K562 (cell line): ENCODE results near the gene ZNF454. TPM values are rescaled to one million over a fixed set of nuclear protein-coding genes. Genes with fewer than 3 reads are reported as not detected.

Source experiments
- ATAC-seq: fragments of 200-7000 bp; cut with Tn5 transposase; 3 replicates; pipeline ENCODE4 v1.9.1; 2020; ENCODE audit warnings: moderate library complexity
- BruUV-seq: library from RNA; stranded (reverse); fragments of 400-500 nt; replicated peaks from 2 replicates; lab custom pipeline; 2021; lab: Mats Ljungman, UMichigan
- CTCF ChIA-PET: fragments of 300-600 bp; formaldehyde crosslinking; extraction: SDS; loops from one replicate; lab custom pipeline; 2021; ENCODE audit warnings: low intra/inter-chr PET ratio; lab: Yijun Ruan, JAX
- POLR2A ChIA-PET: fragments of 300-600, 350-650 bp; sonication (Branson Sonifier 250); formaldehyde crosslinking; extraction: SDS; loops from one replicate; lab custom pipeline; 2021; ENCODE audit warnings: antibody characterized with exemption, inconsistent platforms; lab: Yijun Ruan, JAX
- DNase-seq, 4 experiments: peaks; one replicate each; pipeline versions ENCODE4 v3.0.0 to v3.0.0-alpha.2; 2011 to 2018; ENCODE audit warnings: low spot score in 3 of 4, mixed read lengths in 3 of 4; ENCODE audit errors: extremely low read depth in 1 of 4
- FAIRE-seq: peaks from 2 replicates; lab custom pipeline; 2011; peaks lifted over from hg19 to GRCh38; lab: Jason Lieb, UNC
- H2AFZ ChIP-seq: 2 replicates; pipeline ENCODE4 v1.6.0; 2011; ENCODE audit warnings: low read depth, low read length, control low read depth, inconsistent platforms
- H3K27ac ChIP-seq: fragments of 200-600 bp; 3 replicates; pipeline ENCODE4 v1.8.0; 2011; ENCODE audit warnings: low read depth, mild to moderate bottlenecking, control low read depth, inconsistent platforms, low read length, moderate library complexity, mixed read lengths; ENCODE audit errors: extremely low read depth
- H3K27me3 ChIP-seq, 2 experiments: fragments of 300-600 bp in 1 of 2; 2 replicates in 1 of 2; 3 replicates in 1 of 2; pipeline versions ENCODE4 v1.6.0 to v1.8.0; 2011; ENCODE audit warnings: inconsistent platforms in 2 of 2, low read length in 2 of 2, mild to moderate bottlenecking in 1 of 2, mixed read lengths in 1 of 2, moderate library complexity in 1 of 2; ENCODE audit not compliant: control insufficient read depth in 2 of 2, insufficient read depth in 2 of 2
- H3K36me3 ChIP-seq: fragments of 300-600 bp; 3 replicates; pipeline ENCODE4 v1.8.0; 2011; ENCODE audit warnings: mild to moderate bottlenecking, low read length, inconsistent platforms; ENCODE audit not compliant: control insufficient read depth, insufficient read depth
- H3K4me1 ChIP-seq, 2 experiments: fragments of 200-600 bp in 1 of 2; replicated peaks in 1 of 2; 2 replicates in 1 of 2; 3 replicates in 1 of 2; pipeline versions ENCODE4 v1.5.1 to v1.8.0; 2011; ENCODE audit warnings: inconsistent platforms in 2 of 2, low read length in 2 of 2, mild to moderate bottlenecking in 1 of 2, mixed read lengths in 1 of 2, moderate library complexity in 1 of 2; ENCODE audit not compliant: control insufficient read depth in 2 of 2, insufficient read depth in 2 of 2
- H3K4me2 ChIP-seq: 2 replicates; pipeline ENCODE4 v1.6.1; 2011; ENCODE audit warnings: low read length, control low read depth, inconsistent platforms, mixed read lengths; ENCODE audit not compliant: insufficient read depth
- H3K4me3 ChIP-seq: fragments of 200-600 bp; sonication (generic), shearing (Covaris generic); 2 replicates; pipeline ENCODE4 v1.5.1; 2016; ENCODE audit warnings: control low read depth, inconsistent platforms
- H3K79me2 ChIP-seq: fragments of 200-600 bp; 3 replicates; pipeline ENCODE4 v1.8.0; 2011; ENCODE audit warnings: low read length, inconsistent platforms; ENCODE audit not compliant: control insufficient read depth, insufficient read depth
- H3K9ac ChIP-seq, 2 experiments: 2 replicates each; pipeline versions ENCODE4 v1.6.0 to v1.6.1; 2011; ENCODE audit warnings: low read depth in 2 of 2, low read length in 2 of 2, control low read depth in 1 of 2, inconsistent platforms in 1 of 2, mild to moderate bottlenecking in 1 of 2, mixed read lengths in 1 of 2; ENCODE audit not compliant: insufficient read depth in 1 of 2
- H3K9me1 ChIP-seq: one replicate; pipeline ENCODE4 v1.6.0; 2011; ENCODE audit warnings: inconsistent platforms, mild to moderate bottlenecking, low read length, moderate library complexity; ENCODE audit not compliant: control insufficient read depth, insufficient read depth
- H3K9me3 ChIP-seq: replicated peaks from 2 replicates; pipeline ENCODE4 v1.5.1; 2011; ENCODE audit warnings: low read depth, low read length, inconsistent platforms; ENCODE audit not compliant: control insufficient read depth, insufficient read depth
- H4K20me1 ChIP-seq: replicated peaks from 2 replicates; pipeline ENCODE4 v1.6.1; 2011; ENCODE audit warnings: low read length, inconsistent platforms, mixed read lengths; ENCODE audit not compliant: control insufficient read depth, insufficient read depth
- CBX8 ChIP-seq: fragments of 200-600 bp; sonication (generic); IDR thresholded peaks from 2 replicates; pipeline ENCODE4 v1.6.1; 2012; ENCODE audit warnings: borderline replicate concordance, mixed run types, low read depth, mild to moderate bottlenecking, moderate library complexity, mixed read lengths, low read length, control low read depth, inconsistent platforms; ENCODE audit not compliant: poor library complexity, severe bottlenecking; ENCODE audit errors: extremely low read depth
- MLLT1 ChIP-seq, 2 experiments: fragments of 450-650 bp; IDR thresholded peaks; 2 replicates each; pipeline ENCODE4 v1.6.1; 2016
- PBX2 ChIP-seq, 2 experiments: IDR thresholded peaks in 1 of 2; conservative IDR thresholded peaks in 1 of 2; 2 replicates each; pipeline ENCODE4 v1.6.1; 2016; ENCODE audit warnings: low read depth in 2 of 2, mild to moderate bottlenecking in 1 of 2, missing compliant biosample characterization in 1 of 2, missing genetic modification characterization in 1 of 2, moderate library complexity in 1 of 2
- PKNOX1 ChIP-seq: fragments of 450-650 bp; IDR thresholded peaks from 2 replicates; pipeline ENCODE4 v1.6.1; 2016
- WGBS: fragments of 100-300 bp; shearing (Covaris generic); methylation state at CpG from one replicate; pipeline ENCODE4 v1.1.6; 2016; ENCODE audit warnings: low coverage, mixed read lengths; ENCODE audit not compliant: insufficient coverage; ENCODE audit errors: missing lambda C conversion rate; 5-methylcytosine and 5-hydroxymethylcytosine counted together
- in situ Hi-C: fragments of 300-500 bp; cut with MboI; formaldehyde crosslinking; loops from 4 replicates; pipeline ENCODE4 v1.15.0; 2018; ENCODE audit warnings: inconsistent platforms, mixed read lengths
- intact Hi-C: fragments of 100-400 bp; cut with micrococcal nuclease; formaldehyde crosslinking; loops from 2 replicates; pipeline ENCODE4 v1.14.2; 2022
- polyA plus RNA-seq, 8 experiments: library from polyadenylated mRNA; depleted of rRNA in 4 of 8; stranded (reverse) in 5 of 8; unstranded in 3 of 8; fragments of >200 nt; fragmentation: Nextera tagmentation in 2 of 8; fragmentation: Illumina TruSeq in 1 of 8; extraction: Ambion mirVana in 2 of 8; extraction: Trizol in 1 of 8; gene quantifications; 2 replicates each; pipeline versions ENCODE4 v1.2.1 to v1.2.3, GENCODE V29; 2011 to 2014; ENCODE audit warnings: inconsistent platforms in 1 of 8, missing spikeins in 1 of 8
- total RNA-seq, 7 experiments: library from RNA; depleted of rRNA in 6 of 7; stranded (reverse); fragments of >200 nt in 6 of 7; fragmentation: Illumina TruSeq in 2 of 7; extraction: Trizol in 2 of 7; gene quantifications; 2 replicates each; pipeline versions ENCODE4 v1.2.1 to v1.2.3, GENCODE V29; 2011 to 2021; ENCODE audit warnings: low replicate concordance in 1 of 7

ZNF454 gene
- total and polyA plus RNA-seq, 9 of the 15 experiments (the other 6 are each of a cell fraction or from before 2014, with no cell fraction given) = not detected

GRCh38 chr5:178989311-178989710, 48.3 kb downstream of the ZNF454 start:
- POLR2A ChIA-PET = interaction anchor here (0.7 to 1.6 kb wide), 2 partner anchors 9 to 181 kb away, joined by 3 to 5 read pairs; no protein-coding TSS in a partner anchor
- Histone ChIP-seq H3K27me3 (peaks cover 0 to 42% of the 10 kb centered on the region in 2 experiments; a peak in 2 of 5 replicates), H3K9me1 (no peaks in the 10 kb centered on the region), H2AFZ (no peak overlapping the region), H3K36me3 (no peaks in the 10 kb centered on the region), H4K20me1 (no peaks in the 10 kb centered on the region), H3K27ac (no peak overlapping the region), H3K9ac (no peak overlapping the region), H3K4me2 (no peak overlapping the region), H3K79me2 (no peaks in the 10 kb centered on the region), H3K4me3 (no peak overlapping the region), H3K4me1 (no peaks in the 10 kb centered on the region; a peak in 1 of 5 replicates), H3K9me3 (no peaks in the 10 kb centered on the region)
- no TSS peak for BruUV-seq
- TF ChIP-seq MLLT1 (IDR thresholded peaks at IDR 0.05) = no peak
- no peak for TF ChIP-seq PBX2 (CRISPR knock-in tag; IDR thresholded peaks at IDR 0.05; ENCODE audit: low read depth)
- TF ChIP-seq PBX2 (tag; conservative IDR thresholded peaks at IDR 0.05; ENCODE audit: low read depth) = no peak
- TF ChIP-seq CBX8 = no peak
- TF ChIP-seq PKNOX1 = no peak
- no peak for ATAC-seq
- FAIRE-seq = no peak
- WGBS = 0% methylated on average over 4 of the region's 7 CpGs
- DNase-seq = no peak
- in situ Hi-C loops = no loop called here
- intact Hi-C loops = no loop called here
- CTCF ChIA-PET = no interaction called here
